PC-9 (cell line): ENCODE results near the gene EGR1.

Experiments
- EZH2 ChIP-seq: fragments of 200-600 bp; sonication (generic); IDR thresholded peaks from 2 replicates; pipeline ENCODE4 v1.8.0; 2017; ENCODE audit warnings: antibody characterized with exemption, low read depth
- TF ChIP-seq, protein P1 (sequence below): fragments of 200-600 bp; sonication (generic); conservative IDR thresholded peaks from 2 replicates; pipeline ENCODE4 v1.6.1; 2017; ENCODE audit warnings: mixed run types, antibody characterized with exemption, mild to moderate bottlenecking, moderate library complexity

DNA sequence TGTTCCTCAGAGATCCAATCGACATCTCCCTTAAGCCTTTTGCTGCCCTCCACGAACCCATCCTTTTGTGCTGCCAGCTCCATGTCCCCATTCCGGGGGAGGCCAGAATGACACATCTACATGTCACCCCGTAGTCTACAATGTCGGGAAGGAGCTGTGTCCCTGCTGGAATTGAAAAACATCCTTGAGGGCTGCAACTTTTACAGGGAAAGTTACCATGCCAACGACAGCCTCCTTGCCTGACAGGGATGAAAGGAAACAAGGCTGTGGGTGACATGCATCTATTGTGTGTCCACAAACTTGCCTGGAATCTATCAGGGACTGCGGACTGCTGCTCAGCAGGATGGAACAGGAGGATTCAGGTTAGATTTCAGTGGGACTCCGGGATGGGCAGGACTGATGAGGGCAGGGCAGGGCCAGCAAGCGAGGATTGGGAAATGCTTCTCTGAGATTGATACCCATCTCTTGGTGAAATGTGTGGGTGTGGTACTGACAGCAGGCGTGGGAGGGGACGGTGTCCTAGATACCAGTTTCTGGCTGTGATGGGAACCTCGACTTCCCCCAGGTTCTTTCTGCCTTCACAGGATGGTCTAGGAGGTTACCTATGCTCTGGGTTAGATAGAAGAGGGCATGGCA, 25.5 kb downstream of the EGR1 start:
- TF ChIP-seq, protein P1, sequence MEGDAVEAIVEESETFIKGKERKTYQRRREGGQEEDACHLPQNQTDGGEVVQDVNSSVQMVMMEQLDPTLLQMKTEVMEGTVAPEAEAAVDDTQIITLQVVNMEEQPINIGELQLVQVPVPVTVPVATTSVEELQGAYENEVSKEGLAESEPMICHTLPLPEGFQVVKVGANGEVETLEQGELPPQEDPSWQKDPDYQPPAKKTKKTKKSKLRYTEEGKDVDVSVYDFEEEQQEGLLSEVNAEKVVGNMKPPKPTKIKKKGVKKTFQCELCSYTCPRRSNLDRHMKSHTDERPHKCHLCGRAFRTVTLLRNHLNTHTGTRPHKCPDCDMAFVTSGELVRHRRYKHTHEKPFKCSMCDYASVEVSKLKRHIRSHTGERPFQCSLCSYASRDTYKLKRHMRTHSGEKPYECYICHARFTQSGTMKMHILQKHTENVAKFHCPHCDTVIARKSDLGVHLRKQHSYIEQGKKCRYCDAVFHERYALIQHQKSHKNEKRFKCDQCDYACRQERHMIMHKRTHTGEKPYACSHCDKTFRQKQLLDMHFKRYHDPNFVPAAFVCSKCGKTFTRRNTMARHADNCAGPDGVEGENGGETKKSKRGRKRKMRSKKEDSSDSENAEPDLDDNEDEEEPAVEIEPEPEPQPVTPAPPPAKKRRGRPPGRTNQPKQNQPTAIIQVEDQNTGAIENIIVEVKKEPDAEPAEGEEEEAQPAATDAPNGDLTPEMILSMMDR = no peak
- TF ChIP-seq EZH2 = no peak
